ENCODE measurements around the gene MLN.

The MLN gene

DNA sequence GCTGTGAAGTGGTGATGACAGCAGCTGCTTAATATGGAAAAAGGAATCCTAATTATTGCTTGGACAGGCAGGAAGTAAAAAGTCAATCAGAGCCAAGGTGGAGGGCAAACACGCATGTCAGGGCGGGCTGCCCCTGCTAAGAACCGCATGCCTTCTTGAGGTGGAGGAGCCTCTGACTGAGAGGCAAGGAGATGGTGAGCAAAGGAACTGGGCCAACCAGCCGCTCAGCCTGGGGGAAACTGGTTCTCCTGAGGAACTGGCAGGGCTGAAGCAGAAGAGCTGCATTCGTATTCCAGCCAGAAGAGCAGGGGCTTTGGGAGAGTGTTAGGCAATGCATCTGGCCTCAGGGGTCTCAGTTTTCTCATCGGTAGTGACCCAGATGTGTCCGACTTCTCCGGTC lies 13.1 kb upstream of the MLN start:
- DNase-seq (ENCODE audit: low read depth in 1 of 2, low spot score in 1 of 2) = no peak

DNA sequence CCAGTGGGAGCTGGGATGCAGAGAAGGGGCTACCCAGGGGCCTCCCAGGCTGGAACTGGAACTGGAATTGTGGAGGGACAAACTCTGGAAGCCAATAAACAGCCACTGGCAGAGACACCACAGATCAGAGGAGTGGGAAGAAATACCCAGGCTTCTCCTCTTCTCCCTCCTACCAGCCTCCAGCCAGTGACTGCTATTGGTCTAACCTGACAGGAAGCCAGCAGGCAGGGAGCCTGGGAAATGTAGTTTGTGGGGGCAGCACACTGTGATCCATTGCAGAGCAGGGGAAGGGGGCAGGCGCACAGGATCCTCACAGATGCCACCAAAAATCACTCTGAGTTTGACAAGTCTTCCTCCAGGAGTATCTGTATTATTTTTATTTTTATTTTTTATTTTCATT lies 12.1 kb upstream of the MLN start:
- DNase-seq (ENCODE audit: low read depth in 1 of 2, low spot score in 1 of 2) = no peak

DNA sequence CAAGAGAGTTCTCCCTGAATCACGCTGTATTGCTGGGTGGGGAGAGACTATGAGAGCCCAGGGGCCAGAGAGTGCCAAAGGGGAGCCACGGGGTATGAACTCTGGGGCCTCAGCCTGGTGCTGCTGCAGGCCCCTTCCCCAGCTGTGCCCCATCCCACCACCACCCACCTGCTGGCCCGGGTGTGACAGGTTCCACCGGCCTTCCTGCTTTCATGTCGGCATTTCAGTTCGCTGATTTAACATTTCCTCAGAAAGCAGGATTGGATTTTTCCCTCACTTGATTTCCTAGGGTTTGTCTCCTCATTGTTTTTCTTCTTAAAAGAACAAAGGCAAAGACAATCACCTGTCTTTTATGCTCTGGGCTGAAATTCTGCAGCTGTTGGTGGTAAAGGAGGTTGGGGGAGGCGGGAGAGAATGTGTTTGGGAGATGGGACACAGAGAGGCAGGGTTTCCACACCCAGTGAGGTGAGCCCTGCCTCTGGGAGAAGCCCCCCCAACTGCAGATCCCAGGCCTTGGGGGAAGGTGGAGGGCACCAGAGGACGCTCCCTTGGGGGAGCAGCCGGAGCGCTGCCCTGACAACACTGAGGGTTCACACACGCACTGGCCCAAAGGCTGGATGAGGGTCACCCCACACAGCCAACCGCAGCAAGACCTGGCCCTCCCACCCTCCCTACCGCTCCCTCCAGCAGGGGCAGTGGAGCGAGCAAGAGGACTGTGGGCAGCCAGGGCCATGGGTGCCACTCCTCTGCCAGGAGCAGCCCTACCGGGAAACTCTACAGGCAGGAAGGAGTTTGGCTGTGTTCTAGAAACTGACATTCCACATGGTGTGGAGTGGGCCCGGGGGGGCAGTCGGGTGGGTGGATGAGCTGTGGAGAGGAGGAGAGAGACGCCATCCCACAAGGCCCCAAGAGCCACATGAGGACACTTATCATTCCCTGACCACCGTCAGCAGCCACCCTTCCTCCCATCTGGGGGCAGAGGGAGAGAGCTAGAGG lies 10.5 kb upstream of the MLN start:
- DNase-seq (ENCODE audit: low read depth in 1 of 2, low spot score in 1 of 2) = no peak

GRCh38 chr6:33813246-33813904 lies 9.6 kb upstream of the MLN start:
- no peak for DNase-seq (ENCODE audit: low read depth in 1 of 2, low spot score in 1 of 2)

DNA sequence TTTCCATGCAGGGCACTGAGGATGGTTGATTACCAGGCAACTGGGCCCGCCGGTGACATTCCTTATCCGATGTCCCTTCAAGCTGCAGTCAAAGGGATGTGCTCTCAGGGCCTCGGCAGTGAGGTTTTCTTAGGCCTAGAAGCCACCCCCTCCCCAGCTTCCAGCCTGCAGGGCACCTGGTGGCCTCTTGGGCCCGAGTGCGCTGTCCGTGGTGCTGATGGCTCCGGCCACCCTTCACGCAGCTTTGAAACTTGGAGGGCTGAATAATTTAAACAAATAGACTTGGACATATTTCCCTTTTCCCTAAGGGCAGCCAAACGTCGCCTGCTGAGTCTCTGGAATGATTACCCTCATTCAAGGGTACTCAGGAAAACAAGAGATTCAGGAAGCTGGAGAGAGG lies 8.9 kb upstream of the MLN start:
- peak in 1 of 2 donors; percentile 21 for DNase-seq (ENCODE audit: low read depth in 1 of 2, low spot score in 1 of 2)

- DNase-seq (ENCODE audit: low read depth in 1 of 2, low spot score in 1 of 2) = no peak
These were observed 5.8 kb upstream of the MLN start for GRCh38 chr6:33809594-33809993.

DNA sequence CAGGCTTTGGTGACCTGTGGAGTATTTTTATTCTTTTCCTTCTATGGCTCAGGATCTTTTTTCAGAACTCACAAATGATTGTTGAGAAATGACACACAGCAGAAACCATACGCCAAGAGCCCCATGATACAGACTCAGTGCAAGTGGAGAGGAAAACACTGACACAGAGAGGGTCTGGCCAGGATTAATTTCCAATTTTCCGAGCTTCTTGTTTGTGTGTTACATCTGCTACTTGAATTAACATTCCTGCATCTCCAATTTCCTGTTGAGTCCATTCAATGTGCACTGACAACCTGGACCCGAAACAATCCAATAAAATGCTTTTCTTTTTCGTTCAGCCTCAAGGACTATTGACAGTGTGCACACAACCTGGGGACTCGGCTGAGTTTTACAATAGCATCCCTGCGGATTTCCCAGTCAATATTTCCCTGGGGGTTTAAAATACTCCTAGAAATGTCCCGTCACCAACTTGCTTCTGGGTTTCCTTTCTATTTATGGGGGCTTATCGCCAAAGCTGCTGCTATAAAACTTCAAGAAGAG lies 4.9 kb upstream of the MLN start:
- DNase-seq (ENCODE audit: low read depth in 1 of 2, low spot score in 1 of 2) = no peak

DNA sequence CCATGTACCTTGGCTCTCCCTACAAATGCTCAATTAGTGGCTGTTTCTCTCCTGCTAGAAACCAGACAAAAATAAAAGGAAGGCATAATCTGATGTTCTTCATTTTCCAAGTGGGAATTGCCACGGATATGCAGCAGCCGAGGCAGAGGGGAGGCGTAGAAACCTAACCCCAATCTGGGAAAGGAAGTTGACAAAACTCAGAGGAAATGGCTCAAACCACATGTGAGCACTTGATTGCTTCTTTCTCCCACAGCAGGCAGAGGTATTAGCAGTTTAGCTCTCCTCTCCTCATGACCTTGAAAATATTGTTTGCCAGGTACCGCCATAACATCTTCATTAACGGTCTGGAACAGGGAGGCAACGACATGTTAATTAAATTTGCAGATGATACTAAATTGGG lies 3.8 kb upstream of the MLN start:
- no peak for DNase-seq (ENCODE audit: low read depth in 1 of 2, low spot score in 1 of 2)

DNA sequence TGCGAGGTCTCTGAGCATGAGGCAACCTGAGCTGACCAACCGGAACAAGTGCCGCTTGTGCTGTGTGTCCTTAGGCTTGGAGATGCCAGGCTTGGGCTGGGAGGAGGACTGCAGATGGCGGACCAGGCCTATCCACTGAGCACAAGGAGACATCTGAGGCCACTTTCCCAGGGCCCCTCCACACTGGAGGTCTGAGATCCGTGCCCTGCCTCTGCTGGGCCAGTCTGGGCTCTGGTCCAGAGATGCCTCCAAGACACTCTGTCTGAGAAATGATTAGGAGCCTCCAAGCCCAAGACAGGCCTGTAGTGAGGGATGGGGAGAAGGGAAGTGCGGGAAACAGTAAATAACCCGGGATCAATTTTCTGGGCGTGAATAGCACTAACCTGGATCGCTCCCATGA lies 3.0 kb upstream of the MLN start:
- no peak for DNase-seq (ENCODE audit: low read depth in 1 of 2, low spot score in 1 of 2)

- no peak for DNase-seq (ENCODE audit: low read depth in 1 of 2, low spot score in 1 of 2)
These were observed 1.4 kb downstream of the MLN start for GRCh38 chr6:33802186-33802958.

- DNase-seq (ENCODE audit: low read depth in 1 of 2, low spot score in 1 of 2) = no peak
These were observed 2.2 kb downstream of the MLN start for GRCh38 chr6:33801611-33802010.

DNA sequence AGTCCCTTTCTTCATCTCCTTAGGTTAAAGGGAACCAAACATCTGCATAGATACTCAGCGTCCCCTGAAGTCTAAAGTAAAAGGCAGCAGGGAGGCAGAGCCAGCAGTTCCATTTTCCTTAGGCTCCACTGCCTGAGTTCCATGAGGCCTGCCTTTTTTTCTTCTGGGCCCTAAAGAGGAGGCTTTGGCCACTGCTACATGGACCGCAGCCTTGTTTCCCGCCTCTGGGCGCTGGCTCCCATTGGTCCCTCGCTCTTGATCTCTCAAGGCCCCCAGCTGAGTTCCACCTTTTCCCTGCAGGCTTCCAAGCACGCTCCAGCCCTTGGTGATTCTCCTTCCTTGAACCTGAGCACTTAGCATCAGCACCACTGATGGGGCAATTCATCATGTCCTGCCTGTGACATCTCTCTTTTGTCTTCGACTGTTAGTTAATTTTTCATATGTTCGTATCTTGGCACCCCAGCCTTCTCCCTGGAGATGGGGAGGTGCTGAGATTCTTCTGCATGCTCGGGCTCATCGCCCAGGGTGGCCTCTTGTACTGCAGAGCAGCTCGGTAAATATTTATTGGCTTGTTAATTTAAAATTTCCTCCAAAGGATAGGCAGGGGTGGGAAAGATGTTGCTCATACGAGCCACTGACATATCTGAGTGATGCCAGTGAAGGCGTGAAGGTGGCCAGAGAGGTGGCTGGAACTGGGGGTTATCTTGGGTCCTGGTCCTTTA lies 3.4 kb downstream of the MLN start:
- DNase-seq (ENCODE audit: low read depth in 1 of 2, low spot score in 1 of 2) = no peak

DNA sequence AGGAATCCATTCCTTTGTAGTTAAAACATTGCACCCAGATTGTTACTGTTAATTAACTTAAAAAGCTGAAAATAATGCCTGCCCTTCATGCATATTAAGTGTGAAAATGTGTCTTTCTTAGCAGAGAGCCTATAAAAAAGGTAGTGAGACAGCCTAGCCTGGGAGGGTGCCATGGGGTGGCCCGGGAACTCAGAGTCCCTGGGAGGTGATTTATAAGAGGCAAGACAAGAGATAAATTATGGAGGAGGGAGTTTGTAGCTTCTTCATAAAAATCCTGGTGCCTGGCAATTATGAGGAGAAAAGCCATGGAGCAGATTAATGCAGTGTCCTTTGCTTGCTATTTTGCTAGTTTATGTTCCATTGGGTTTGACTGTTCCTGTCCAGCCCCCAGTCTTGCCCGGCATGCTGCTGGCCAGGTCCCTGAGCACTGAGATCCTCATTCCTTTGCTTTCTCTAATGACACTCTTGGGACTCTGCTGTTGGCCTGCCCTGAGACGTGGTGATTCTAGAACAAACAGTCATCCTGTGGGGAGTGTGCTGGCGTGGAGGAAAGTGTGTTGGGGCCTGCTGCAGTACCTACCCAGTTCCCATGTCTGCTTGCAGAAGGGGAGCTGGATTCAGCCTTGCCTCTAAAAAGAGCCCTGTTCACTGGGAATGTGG lies 4.2 kb downstream of the MLN start:
- no peak for DNase-seq (ENCODE audit: low read depth in 1 of 2, low spot score in 1 of 2)

DNA sequence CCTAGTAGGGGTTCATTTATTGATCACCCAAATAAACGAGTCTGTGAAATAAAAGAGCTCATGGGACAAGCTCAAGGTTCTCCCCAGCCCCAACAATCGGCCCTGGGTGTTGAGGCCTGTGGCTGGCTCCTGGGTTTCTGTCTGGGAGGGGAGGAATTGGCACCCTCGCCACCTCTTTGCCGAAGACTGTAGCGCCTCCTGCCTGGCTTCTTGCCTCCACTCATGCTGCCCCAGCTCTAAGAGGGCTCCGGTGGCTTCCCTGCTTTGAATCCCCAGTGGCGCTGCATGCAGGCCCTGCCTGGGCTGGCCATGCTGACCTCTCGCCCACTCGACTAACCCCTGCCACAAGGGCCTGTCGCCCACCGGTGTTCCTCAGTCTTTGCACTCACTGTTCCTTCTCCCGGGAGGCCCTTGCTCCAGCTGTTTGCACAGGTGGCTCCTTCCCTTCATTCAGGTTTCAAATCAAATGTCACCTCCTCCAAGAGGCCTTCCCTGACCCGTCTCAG lies 5.4 kb downstream of the MLN start:
- DNase-seq (ENCODE audit: low read depth in 1 of 2, low spot score in 1 of 2) = no peak

DNA sequence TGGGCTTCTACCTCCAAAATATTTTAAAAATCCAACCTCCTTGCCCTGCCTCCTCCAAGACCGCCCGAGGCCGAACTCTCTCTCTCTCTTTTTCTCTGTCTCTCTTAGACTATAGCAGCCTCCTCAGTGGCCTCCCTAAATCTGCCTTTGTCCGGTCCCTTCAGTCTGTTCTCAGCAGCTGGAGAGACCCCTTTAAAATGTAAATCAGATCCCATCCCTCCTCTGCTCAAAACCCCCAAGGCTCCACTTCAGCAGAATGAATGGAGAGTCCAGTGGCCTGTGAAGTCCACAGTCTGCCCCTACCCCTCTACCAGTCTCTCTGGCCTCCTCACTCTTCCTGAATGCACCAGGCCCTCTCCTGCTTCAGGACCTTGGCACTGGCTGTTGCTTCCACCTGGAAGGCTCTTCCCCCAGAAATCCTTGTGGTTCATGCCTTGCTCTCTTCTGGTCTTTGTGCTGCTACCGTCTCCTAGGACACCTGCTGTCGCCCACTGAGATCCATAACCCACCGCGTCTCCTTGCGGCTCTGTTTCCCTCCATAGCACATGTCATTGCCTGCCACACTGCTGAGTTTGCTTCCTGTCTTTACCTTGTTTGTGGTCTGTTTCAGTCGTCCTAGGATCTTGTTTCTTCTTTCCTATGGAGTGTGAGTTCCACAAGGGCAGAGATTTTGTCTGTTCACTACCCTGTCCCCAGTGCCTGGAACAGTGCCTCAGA lies 6.0 kb downstream of the MLN start:
- no peak for DNase-seq (ENCODE audit: low read depth in 1 of 2, low spot score in 1 of 2)

DNA sequence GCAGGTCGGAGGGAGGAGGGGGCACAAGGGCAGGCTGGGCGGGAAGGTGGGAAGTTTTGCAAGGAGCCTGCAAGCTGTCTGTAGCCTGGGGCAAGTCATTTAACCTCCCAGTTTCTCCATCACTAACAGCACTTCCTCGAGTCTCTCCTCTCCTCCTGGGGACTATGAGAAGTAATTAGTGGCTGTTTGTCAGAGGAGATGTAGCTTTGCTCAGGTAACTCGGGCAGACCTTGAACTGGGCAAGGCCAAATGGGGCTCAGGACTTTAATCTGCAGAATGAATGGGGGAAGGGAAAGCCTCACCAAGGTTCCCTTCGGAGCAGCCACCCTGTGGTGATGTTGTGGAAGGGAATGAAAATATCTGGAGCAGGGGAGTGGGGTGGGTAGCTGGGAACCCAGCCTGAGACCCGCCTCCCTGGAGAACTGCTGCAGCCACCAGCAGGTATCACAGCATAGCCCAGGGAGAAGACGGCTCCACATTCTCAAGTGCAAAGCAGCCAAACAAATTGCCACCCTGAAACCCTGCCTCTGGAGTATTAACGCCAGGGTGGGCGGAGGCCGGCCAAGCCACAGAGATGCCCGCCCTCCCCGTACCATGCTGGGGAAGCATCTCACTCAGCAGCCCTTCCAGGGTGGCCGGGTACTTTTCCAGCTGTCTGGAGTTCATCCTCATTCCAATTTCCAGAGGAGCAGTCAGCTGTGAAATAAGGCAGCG lies 8.7 kb downstream of the MLN start:
- DNase-seq (ENCODE audit: low read depth in 1 of 2, low spot score in 1 of 2) = no peak

DNA sequence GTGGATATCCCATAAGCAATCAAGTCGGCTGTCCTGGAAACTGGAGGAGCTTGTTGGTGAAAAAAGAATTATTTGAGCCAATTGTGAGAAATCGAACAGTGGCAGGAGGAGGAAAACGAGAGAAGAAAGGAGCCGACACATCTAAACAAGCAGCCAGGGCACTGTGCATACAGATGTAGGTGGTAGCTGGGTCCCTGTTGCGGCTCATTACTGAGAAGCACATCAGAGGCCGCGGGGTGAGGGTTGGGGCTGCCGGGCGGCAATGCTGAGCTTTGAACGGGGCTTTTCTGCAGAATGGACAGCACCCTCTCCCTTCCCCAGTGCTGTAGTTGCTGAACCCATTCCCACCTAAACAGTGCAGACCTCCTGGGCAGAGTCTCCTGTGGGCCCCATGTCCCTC lies 10.8 kb downstream of the MLN start:
- no peak for DNase-seq (ENCODE audit: low read depth in 1 of 2, low spot score in 1 of 2)

- no peak for DNase-seq (ENCODE audit: low read depth in 1 of 2, low spot score in 1 of 2)
These were observed 12.2 kb downstream of the MLN start for GRCh38 chr6:33791620-33792019.

DNA sequence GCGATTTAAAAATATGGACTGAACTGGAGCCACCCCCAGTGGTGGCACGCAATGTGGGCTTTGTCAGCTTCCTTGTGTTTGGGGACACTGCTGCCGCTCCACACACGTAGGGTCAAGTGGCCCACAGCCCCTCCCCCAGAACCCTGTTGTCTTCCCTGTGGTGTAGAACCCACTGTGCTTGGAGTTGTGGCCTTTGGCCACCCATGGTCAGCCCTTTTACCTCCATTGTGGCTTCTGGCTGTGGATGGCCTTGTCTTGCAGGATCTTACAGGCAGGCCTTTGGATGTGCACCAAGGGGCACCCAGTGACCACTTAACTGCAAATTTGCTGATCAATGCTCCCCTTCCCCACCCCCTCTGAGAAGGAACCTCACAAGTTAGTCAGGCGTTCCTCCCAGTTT lies 12.9 kb downstream of the MLN start:
- DNase-seq (ENCODE audit: low read depth in 1 of 2, low spot score in 1 of 2) = no peak
